ENCODE results near the gene BCCIP.

The BCCIP gene

DNA sequence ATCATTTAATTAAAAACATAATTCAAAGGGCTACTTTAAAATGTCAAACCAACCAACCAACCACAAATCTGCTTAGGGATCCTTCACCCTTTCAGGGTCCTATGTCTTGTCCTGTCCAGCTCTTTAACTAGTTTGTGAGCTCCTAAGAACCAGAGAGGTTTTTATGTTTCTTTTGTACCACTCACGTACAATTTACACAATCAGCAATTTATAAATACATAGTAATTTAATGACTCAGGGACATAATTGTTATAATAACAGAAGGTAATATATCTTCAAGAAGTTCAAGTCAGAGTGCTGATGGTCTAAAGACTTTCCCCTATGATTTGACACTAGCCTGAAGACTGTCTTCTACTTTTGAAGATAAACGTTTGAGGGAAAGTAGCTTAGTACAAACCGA lies 41.8 kb downstream of the BCCIP start:
- TF ChIP-seq, protein P1, sequence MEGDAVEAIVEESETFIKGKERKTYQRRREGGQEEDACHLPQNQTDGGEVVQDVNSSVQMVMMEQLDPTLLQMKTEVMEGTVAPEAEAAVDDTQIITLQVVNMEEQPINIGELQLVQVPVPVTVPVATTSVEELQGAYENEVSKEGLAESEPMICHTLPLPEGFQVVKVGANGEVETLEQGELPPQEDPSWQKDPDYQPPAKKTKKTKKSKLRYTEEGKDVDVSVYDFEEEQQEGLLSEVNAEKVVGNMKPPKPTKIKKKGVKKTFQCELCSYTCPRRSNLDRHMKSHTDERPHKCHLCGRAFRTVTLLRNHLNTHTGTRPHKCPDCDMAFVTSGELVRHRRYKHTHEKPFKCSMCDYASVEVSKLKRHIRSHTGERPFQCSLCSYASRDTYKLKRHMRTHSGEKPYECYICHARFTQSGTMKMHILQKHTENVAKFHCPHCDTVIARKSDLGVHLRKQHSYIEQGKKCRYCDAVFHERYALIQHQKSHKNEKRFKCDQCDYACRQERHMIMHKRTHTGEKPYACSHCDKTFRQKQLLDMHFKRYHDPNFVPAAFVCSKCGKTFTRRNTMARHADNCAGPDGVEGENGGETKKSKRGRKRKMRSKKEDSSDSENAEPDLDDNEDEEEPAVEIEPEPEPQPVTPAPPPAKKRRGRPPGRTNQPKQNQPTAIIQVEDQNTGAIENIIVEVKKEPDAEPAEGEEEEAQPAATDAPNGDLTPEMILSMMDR (IDR thresholded peaks at IDR 0.05) = no peak
- no peaks in the 10 kb centered on the region for H3K9me3 Mint-ChIP-seq
- H3K4me1 Mint-ChIP-seq = no peaks in the 10 kb centered on the region
- no peak overlapping the region for H3K4me3 Mint-ChIP-seq
- H3K27me3 Mint-ChIP-seq (ENCODE audit: low read depth, poor library complexity) = no peaks in the 10 kb centered on the region
- no peak overlapping the region for H3K27ac Mint-ChIP-seq
- peaks cover 34% of the 10 kb centered on the region for H3K36me3 Mint-ChIP-seq (ENCODE audit: low read depth)
- DNase-seq = no peak

DNA sequence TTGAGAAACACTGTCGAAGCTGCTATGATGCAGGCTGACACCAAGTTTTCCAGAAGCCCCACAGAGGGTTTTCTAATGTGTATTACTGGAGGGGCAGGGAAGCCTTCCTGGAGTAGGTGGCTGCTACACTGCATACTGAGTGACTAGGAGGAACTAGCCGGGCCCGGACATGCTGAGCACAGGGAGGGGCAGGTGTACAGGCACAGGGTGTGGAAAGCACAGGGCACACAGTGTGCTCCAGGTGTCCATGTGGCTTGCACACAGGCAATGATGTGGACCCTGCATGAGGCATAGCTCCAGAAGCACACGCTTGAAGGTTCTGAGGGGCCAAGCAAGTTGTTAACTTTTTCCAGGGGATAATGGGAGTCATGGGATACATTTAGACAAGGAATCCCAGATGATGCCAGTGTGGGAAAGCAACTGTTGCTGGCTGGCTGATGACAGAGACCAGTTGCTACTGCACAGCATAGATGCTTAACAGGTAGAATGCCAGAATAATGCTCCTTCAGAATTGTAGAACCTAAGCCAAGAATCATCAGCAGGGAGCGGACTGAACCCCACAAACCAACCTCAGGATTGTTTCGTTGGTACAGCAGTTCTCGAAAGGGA lies 43.2 kb downstream of the BCCIP start:
- Mint-ChIP-seq H3K9me3 (no peaks in the 10 kb centered on the region), H3K36me3 (ENCODE audit: low read depth) (peaks cover 35% of the 10 kb centered on the region), H3K4me1 (no peaks in the 10 kb centered on the region), H3K27me3 (ENCODE audit: low read depth, poor library complexity) (no peaks in the 10 kb centered on the region), H3K27ac (no peak overlapping the region), H3K4me3 (no peak overlapping the region)
- TF ChIP-seq, protein P1 (IDR thresholded peaks at IDR 0.05) = no peak
- DNase-seq = no peak

DNA sequence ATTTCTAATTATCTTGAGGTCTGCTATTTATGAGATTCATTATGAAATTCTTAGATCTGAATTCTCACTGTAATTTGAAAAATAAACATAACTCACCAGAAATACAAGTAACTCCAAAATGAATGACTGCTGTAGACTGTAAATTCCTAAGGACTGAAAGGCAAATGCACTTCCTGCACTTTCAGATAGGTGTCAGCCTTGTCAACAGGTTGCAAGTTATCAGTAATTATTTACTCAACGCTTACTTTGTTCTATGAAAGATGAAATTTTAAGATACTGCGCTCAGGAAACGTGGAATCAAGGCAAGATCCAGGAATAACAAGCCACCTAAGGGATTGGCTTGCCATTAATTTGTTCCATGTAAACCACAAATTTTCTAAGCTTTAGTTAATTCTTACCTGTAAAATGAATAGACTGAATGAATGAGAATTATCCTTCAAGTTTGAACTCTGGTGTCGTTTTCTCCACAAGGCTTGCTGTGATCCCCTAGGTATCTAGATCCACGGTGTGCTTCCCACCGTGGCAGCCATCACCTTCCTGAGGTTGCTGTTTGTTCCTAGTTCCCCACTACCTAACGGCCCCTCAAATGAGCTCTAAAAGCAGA lies 45.1 kb downstream of the BCCIP start:
- TF ChIP-seq, protein P1 (IDR thresholded peaks at IDR 0.05) = peak; percentile 81
- Mint-ChIP-seq H3K36me3 (ENCODE audit: low read depth) (peaks cover 28% of the 10 kb centered on the region), H3K4me3 (no peak overlapping the region), H3K27me3 (ENCODE audit: low read depth, poor library complexity) (no peaks in the 10 kb centered on the region), H3K27ac (no peak overlapping the region), H3K9me3 (no peaks in the 10 kb centered on the region), H3K4me1 (no peaks in the 10 kb centered on the region)
- peak; percentile 13 for DNase-seq

GRCh38 chr10:125871338-125871737 lies 48.0 kb downstream of the BCCIP start:
- no peak overlapping the region for H3K27ac Mint-ChIP-seq
- H3K4me1 Mint-ChIP-seq = no peaks in the 10 kb centered on the region
- H3K9me3 Mint-ChIP-seq = peaks cover 20% of the 10 kb centered on the region
- no peaks in the 10 kb centered on the region for H3K27me3 Mint-ChIP-seq (ENCODE audit: low read depth, poor library complexity)
- H3K36me3 Mint-ChIP-seq (ENCODE audit: low read depth) = peaks cover 50% of the 10 kb centered on the region
- TF ChIP-seq, protein P1 (IDR thresholded peaks at IDR 0.05) = no peak
- no peak for DNase-seq
- no peak overlapping the region for H3K4me3 Mint-ChIP-seq

- Mint-ChIP-seq H3K27ac (no peak overlapping the region), H3K4me3 (no peak overlapping the region), H3K4me1 (peaks cover 19% of the 10 kb centered on the region), H3K9me3 (peaks cover 45% of the 10 kb centered on the region), H3K27me3 (ENCODE audit: low read depth, poor library complexity) (no peaks in the 10 kb centered on the region), H3K36me3 (ENCODE audit: low read depth) (peaks cover 65% of the 10 kb centered on the region)
- no peak for DNase-seq
- TF ChIP-seq, protein P1 (IDR thresholded peaks at IDR 0.05) = no peak
Measured at GRCh38 chr10:125878957-125879835, 55.9 kb downstream of the BCCIP start.

Data from nephron progenitor cell (in vitro differentiated cells).